MG63 (cell line): ENCODE results near the gene PLPPR1. TPM values are rescaled to one million over a fixed set of nuclear protein-coding genes. Genes with fewer than 3 reads are reported as not detected.
"Not testable (repeated sequence)": the region's sequence is repeated elsewhere in the genome, so short reads cannot be mapped to it uniquely, and the experiment has no call there.

ENCODE experiments used
- DNase-seq: peaks from one replicate; pipeline ENCODE4 v3.0.0-alpha.2; 2020
- H3K27me3 ChIP-seq: fragments of 250-450 bp; sonication (Bioruptor Pico); 2 replicates; pipeline ENCODE4 v1.5.1; 2020; ENCODE audit warnings: mild to moderate bottlenecking, moderate library complexity
- H3K36me3 ChIP-seq: fragments of 250-450 bp; sonication (Bioruptor Pico); 2 replicates; pipeline ENCODE4 v1.5.1; 2020; ENCODE audit warnings: mild to moderate bottlenecking, moderate library complexity
- H3K4me3 ChIP-seq: fragments of 250-450 bp; sonication (Bioruptor Pico); 2 replicates; pipeline ENCODE4 v1.5.1; 2020; ENCODE audit warnings: mild to moderate bottlenecking, moderate library complexity
- H3K9me3 ChIP-seq: fragments of 250-450 bp; sonication (Bioruptor Pico); 2 replicates; pipeline ENCODE4 v1.5.1; 2020; ENCODE audit warnings: mild to moderate bottlenecking, moderate library complexity
- total RNA-seq: library from RNA; depleted of rRNA; stranded (reverse); fragments of >200 nt; shearing (Covaris generic); gene quantifications from 2 replicates; pipeline ENCODE4 v1.2.3, GENCODE V29; 2014; ENCODE audit warnings: low replicate concordance

The PLPPR1 gene
- total RNA-seq, 1 experiment from 2014 or later: not detected

DNA sequence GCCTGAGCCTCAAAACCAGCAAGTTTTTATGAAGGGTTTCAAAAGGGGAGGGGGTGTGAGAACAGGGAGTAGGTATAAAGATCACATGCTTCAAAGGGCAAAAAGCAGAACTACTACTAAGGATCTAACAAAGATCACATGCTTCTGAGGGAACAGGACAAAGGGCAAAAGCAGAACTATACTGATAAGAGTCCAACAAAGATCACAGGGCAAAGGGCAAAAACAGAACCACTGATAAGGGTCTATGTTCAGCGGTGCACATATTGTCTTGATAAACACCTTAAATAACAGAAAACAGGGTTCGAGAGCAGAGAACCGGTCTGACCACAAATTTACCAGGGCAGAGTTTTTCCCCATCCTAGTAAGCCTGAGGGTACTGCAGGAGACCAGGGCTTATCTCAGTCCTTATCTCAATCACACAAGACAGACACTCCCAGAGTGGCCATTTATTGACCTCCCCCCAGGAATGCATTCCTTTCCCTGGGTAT, 298.9 kb downstream of the PLPPR1 start:
- H3K4me3 ChIP-seq, H3K36me3 ChIP-seq, H3K9me3 ChIP-seq, H3K27me3 ChIP-seq, DNase-seq: not testable (repeated sequence)

DNA sequence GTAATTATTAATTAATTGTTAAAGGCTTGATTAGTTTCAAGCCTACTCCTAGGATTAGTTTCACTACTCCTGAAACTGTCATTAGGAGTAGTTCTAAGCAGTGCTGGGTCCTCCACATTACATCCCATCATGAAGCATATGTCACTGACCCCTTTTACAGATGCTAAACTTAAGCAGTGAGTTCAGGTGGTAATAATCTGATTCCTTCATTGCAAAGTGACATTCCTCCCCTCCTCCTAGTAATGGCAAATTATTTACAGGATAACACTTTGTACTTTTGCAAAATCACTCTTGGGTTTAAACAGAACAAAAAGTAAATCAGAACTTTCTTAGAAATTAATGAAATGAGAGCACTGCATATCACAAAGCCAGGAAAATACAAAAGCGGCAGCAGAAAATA, 303.8 kb downstream of the PLPPR1 start:
- DNase-seq: no peak
- Histone ChIP-seq H3K27me3 (no peaks in the 10 kb centered on the region), H3K9me3 (no peaks in the 10 kb centered on the region), H3K36me3 (no peaks in the 10 kb centered on the region), H3K4me3 (no peak overlapping the region)

DNA sequence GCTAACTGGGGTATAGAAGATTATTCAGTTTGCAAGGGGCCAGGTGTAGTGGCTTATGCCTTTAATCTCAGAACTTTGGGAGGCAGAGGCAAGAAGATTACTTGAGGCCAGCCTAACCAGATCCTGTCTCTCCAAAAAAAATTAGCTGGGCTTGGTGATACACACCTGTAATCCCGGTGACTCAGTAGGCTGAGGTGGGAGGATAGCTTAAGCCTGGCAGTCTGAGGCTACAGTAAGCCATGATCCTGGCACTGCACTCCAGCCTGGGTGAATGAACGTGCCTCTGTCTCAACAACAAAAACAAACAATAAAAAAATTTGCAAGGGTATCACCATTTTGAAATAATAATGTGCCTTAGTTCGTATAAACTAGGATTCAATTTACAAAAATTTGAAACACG, 305.0 kb downstream of the PLPPR1 start:
- no peak for DNase-seq
- Histone ChIP-seq H3K36me3 (no peaks in the 10 kb centered on the region), H3K4me3 (no peak overlapping the region), H3K9me3 (no peaks in the 10 kb centered on the region), H3K27me3 (no peaks in the 10 kb centered on the region)

DNA sequence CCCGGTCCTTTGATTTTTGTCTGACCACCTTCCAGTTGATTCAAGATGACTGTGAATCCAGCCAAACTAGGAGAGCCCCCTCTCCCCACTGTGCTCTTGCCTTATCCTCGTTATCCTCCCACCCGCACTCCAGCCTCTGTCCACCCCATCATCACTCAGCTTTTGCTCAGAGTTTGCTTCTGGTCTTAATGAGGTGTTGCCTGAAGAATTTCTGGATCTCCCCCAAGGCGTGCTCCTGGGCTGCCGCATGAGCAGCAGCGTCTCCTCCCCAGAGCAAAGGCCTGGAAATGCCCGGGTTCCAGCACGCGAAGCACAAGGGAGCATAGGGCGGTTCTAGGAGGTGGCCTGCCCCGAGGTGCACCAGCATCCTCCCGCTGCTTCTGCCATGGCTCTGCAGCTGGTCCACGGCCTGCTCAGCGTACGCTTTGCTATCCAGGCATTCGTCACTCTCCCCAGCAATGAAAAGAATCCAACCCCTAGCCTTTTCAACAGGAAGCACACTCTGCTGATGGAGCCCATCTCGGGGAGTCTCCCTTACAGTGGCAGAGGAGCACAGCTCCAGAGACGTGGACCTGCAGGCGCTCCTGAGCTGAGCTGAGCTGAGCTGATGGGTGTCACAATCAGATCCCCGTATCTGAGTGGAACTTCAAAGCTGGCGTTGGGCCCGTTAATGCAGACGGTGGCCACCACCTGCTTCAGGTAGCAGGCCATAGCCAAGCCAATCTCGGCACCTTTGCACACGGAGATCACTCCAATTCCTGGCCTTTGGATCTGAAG, 305.6 kb downstream of the PLPPR1 start:
- Histone ChIP-seq H3K9me3 (no peaks in the 10 kb centered on the region), H3K27me3 (no peaks in the 10 kb centered on the region), H3K36me3 (no peaks in the 10 kb centered on the region), H3K4me3 (no peak overlapping the region)
- no peak for DNase-seq

DNA sequence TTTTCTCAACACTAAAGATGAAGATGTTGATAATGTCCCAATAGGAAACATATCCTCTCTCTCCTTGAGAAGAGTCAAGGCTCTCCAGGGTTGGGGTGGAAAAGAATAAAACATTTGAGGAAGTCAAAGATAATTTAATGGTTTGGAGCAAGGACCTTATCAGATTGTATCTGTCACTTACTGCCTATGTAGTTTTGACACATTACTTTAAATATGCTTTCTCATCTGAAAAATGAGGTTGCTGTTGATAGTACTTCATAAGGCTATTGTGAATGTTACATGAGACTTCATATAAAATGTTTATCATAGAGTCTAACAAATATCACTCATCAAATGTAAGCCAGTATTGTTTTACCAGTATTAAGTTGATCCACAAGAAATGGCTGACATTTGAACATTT, 307.6 kb downstream of the PLPPR1 start:
- Histone ChIP-seq H3K36me3 (no peaks in the 10 kb centered on the region), H3K4me3 (no peak overlapping the region), H3K27me3 (no peaks in the 10 kb centered on the region), H3K9me3 (no peaks in the 10 kb centered on the region)
- no peak for DNase-seq

DNA sequence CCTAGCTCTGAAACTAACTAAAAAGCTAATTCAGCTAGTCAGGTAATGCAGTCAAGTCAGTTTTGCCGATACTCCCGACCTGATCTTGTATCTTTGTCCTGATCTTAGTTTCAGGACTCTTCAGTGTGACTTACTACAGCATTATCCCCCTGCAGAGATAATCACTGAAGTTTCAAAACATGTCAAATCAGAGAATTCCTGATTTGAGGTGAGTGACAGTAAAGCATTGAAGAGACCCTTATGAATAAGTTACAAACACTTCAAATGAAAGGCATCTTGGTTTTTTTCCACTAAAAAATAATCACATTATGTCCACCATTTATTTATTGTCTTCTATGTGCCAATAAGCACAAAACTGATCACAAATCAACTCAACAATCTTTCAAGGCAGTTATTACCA, 308.7 kb downstream of the PLPPR1 start:
- Histone ChIP-seq H3K27me3 (no peaks in the 10 kb centered on the region), H3K4me3 (no peak overlapping the region), H3K36me3 (no peaks in the 10 kb centered on the region), H3K9me3 (no peaks in the 10 kb centered on the region)
- DNase-seq: no peak

DNA sequence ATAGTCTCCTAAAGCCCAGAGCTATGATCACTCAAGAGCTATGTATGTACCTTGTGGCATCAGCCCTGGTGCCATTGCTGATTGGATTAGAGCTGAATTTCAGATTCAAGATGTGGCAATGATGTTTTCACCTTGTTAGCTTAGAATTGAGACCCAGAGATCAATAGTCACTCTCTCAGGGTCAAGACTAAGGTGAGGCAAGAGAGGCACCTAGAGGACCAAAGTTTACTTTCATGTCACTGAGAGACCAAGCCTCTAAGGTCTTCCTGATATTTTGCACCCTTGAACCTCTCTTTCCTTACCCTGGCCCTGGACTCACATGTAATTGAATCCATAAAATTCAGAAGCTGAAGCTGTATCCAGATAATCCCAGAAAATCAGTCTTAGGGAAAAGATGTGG, 313.4 kb downstream of the PLPPR1 start:
- Histone ChIP-seq H3K4me3 (no peak overlapping the region), H3K9me3 (no peaks in the 10 kb centered on the region), H3K27me3 (no peaks in the 10 kb centered on the region), H3K36me3 (no peaks in the 10 kb centered on the region)
- no peak for DNase-seq

DNA sequence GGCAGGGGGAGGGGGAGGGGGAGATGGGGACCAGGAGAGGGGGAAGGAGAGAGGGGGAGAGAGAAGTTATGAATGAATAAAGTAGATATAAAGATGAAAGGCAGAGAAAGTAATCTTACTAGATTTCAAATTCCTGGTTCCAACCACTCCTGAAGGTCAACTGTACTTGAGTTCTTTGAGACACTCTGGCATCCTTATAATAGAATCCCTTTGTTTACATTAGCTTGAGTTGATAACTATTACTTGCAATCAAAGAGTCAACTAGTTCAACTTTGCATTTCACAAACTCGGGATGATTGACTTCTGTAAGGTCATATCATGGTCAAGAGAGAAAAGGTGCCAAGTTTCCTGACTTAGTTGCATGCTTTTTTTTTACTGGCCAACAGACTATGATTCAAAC, 314.1 kb downstream of the PLPPR1 start:
- Histone ChIP-seq H3K27me3 (no peaks in the 10 kb centered on the region), H3K36me3 (no peaks in the 10 kb centered on the region), H3K9me3 (no peaks in the 10 kb centered on the region), H3K4me3 (no peak overlapping the region)
- DNase-seq: no peak

DNA sequence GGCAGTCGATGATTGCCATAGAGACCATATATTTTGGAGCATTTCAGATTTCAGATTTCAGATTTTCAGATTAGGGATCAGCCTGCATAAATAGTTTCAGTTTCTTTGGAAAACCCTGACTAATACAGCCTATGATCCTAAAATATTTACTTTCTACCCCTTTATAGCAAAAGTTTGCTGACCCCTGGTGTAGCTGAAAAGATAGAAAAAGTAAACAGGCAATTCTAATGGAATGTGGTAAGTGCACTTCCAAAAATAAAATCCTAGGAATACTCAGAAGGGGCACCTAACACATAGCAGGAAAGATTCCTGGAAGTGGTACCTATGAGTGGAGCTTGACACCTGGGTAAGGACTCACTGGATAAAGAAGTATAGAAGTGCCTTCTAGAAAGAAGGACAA, 321.8 kb downstream of the PLPPR1 start:
- H3K27me3 ChIP-seq: no peaks in the 10 kb centered on the region
- H3K4me3 ChIP-seq: no peak overlapping the region
- H3K36me3 ChIP-seq: no peaks in the 10 kb centered on the region
- H3K9me3 ChIP-seq: no peaks in the 10 kb centered on the region
- DNase-seq: no peak

DNA sequence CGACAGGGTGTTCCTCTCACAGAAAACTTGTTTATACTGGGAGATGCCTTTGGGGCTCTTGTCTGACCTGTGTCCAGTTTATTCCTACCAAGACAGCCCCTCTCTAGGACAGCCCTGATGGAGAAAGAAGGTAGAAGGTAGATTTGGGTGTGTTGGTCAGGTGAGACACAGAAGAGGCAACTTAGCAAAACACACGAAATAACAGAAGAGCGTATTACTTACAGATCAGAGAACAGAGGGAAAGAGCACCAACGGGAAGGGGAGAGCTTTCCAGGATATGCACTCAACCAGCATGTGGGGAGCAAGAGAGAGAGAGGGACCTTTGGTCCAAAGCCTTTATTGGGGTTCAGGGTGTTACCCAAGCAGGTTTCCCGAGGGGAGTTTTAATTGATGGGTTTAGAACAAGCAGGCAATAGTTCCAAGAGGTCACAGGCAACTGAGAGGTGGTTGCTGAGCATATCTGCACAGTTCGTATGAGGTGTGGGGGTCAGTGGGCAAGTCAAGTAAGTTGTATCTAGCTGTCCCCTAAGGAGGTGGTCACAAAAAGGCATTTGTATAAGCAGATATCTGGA, 324.5 kb downstream of the PLPPR1 start:
- H3K27me3 ChIP-seq: no peaks in the 10 kb centered on the region

DNA sequence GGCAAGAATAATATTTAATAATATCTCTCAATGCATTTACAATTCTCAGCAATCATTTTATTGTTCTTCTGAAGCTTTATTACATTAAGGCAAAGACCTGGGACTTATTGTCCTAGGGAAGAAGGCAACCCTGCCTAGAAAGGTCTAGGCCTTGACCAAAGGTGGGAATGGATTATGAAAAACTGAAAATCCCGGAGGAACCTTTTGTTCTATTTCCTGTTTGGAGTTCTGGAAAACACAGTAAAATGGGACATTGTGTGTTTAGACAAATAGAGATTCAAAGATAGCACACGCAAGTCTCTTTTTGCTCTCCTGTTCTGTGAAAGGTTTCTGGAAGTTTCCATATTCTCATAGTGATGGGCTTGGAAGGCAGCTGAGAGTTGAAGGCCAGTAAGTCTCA, 325.2 kb downstream of the PLPPR1 start:
- no peaks in the 10 kb centered on the region for H3K36me3 ChIP-seq
- H3K9me3 ChIP-seq: no peaks in the 10 kb centered on the region
- no peak for DNase-seq
- H3K27me3 ChIP-seq: no peaks in the 10 kb centered on the region
- no peak overlapping the region for H3K4me3 ChIP-seq

More for the DNA sequence above, 324.5 kb downstream of the PLPPR1 start:
- DNase-seq: no peak
- Histone ChIP-seq H3K4me3 (no peak overlapping the region), H3K9me3 (no peaks in the 10 kb centered on the region), H3K36me3 (no peaks in the 10 kb centered on the region)

DNA sequence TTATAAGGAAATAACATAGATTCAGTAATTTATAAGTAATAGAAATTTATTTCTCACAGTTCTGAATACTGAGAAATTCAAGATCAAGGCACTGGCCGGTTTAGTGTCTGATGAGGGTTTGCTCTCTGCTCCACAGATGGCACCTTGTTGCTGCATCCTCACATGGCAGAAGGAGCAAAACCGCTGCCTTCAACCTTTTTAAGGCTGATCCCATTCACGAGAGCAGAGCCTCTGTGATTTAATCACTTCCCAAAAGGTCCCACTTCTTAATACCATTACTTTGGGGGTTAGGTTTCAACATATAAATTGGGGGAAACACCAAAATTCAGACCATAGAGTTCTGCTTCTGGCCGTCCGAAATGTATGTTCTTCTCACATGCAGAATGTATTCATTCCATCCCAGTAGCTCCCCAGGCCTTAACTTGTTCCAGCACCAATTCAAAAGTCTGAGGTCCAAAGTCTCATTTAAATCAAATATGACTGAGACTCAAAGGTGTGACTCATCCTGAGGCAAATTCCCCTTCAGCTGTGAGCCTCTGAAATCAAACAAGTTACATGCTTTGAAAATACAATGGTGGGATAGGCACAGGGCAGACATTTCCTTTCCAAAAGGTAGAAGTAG, 325.7 kb downstream of the PLPPR1 start:
- no peak for DNase-seq
- H3K4me3 ChIP-seq: no peak overlapping the region
- H3K9me3 ChIP-seq: no peaks in the 10 kb centered on the region
- no peaks in the 10 kb centered on the region for H3K27me3 ChIP-seq
- H3K36me3 ChIP-seq: no peaks in the 10 kb centered on the region

DNA sequence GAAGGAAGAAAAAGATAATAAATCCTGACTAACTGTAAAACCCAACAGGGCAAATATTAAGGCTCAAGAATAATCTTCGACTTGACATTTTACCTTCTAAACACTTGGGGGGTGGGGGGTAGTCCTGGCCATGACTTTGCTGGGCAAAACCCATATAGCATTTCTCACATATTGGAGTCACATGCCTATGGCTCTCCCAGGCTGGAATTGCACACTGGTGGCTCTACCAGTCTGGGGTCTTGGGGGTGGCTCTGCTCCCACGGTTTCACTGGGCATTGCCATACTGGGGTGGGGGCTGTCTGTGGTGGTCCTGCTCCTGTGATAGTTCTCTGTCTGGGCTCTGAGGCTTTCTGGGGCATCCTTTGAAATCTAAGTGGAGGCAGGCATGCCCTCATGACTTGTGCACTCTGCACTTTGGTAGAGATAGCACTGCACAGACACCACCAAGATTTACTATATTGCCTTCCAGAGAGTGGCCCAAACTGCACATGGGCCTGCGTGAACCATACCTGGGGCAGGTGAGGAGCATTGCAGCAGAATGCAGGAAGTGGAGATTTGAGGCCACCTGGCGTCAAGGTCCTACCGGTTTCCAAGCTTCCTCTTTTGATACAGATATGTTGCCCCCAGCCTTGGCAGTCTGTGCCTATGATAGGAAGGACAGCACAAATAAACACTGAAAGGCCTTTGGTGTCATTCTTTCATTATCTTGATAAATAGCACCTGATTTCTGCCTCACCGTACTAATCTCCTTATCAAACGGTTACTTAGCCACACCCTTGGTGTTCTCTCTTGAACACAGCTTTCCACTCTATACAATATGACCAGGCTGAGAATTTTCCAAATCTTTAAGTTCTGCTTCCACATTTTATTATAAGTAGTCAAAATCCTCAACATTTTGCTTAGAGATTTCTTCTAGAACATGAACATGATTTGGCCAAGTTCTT, 326.5 kb downstream of the PLPPR1 start:
- DNase-seq: no peak
- Histone ChIP-seq H3K27me3 (no peaks in the 10 kb centered on the region), H3K9me3 (no peaks in the 10 kb centered on the region), H3K36me3 (no peaks in the 10 kb centered on the region), H3K4me3 (no peak overlapping the region)

DNA sequence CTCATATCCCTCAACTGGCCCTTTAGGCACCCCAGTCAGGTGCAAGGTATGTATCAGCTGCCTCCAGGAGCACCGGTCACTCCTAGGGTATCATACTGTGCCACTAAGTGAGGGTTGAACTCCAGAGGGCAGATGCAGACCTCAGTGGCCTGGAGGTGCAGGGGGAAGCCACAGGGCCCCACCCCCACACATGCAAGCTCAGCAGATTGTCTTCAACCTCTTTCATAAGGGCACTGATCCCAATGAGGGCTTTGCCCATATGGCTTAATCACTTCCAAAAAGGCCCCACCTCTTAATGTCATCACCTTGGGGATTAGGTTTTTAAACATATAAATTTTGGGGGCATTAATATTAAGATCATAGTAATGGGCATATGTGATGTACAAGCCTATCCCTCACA, 328.1 kb downstream of the PLPPR1 start:
- no peak overlapping the region for H3K4me3 ChIP-seq
- no peak for DNase-seq
- no peaks in the 10 kb centered on the region for H3K36me3 ChIP-seq
- H3K9me3 ChIP-seq: no peaks in the 10 kb centered on the region
- H3K27me3 ChIP-seq: no peaks in the 10 kb centered on the region; the same call in 1 of the 2 replicates

DNA sequence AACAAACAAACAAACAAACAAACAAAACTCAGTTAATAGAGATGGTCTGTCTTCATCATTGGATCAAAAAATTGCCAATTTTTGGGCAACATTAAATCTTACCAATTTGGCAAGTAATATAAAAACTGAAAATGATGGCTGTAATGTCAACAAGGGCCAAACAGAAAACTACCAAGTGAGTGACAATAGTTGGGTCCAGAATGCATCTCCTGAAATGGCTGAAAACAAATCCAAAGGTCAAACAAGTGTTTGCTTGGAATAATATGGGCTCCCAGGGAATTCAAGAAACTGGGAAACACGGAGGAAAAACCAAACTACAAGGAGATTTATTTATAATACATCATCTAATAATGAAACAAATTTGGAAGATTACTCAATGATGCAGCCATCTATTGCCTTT, 331.2 kb downstream of the PLPPR1 start:
- no peaks in the 10 kb centered on the region; the same call in 1 of the 2 replicates for H3K27me3 ChIP-seq
- no peak overlapping the region for H3K4me3 ChIP-seq
- DNase-seq: no peak
- no peaks in the 10 kb centered on the region for H3K9me3 ChIP-seq
- H3K36me3 ChIP-seq: no peaks in the 10 kb centered on the region

DNA sequence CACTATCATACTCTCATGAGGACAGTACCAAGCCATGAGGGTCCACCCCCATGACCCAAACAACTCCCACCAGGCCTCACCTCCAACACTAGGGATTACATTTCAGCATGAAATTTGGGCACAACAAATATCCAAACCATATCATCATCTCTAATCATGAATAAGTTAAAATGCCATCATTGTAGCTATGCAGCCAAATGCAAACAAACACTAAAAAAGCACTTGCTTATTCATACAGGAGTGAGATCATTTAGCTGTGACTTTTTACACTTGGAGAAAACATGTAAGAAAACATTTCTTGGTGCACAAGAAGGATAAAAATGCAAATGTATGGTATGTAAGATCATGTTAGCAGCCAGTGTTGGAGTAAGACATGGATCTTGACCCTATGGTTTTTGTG, 332.1 kb downstream of the PLPPR1 start:
- DNase-seq: no peak
- Histone ChIP-seq H3K9me3 (no peaks in the 10 kb centered on the region), H3K36me3 (no peaks in the 10 kb centered on the region), H3K4me3 (no peak overlapping the region), H3K27me3 (no peaks in the 10 kb centered on the region; the same call in 1 of the 2 replicates)

DNA sequence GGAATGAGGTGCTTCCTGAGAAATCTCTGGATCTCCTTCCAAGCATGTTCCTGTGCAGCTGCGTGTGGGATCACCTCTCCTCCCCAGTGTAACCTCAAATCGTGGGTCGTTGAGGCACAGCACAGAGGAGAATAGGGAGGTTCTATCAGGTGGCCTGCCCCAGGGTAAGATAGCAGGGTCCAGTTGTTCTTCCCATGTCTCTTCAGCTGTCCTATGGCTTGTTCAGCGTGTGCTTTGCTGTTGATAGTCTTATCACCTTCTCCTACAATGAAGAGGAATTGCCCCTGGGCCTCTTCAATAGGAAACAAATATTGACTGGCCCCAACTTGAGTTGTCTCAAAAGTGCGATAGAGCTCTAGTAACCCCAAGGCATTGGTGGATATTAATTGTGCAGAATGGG, 333.9 kb downstream of the PLPPR1 start:
- Histone ChIP-seq H3K27me3 (no peaks in the 10 kb centered on the region; the same call in 1 of the 2 replicates), H3K4me3 (no peak overlapping the region), H3K36me3 (no peaks in the 10 kb centered on the region), H3K9me3 (no peaks in the 10 kb centered on the region)
- DNase-seq: no peak
